Measurements from ENCODE around the gene TAF15.

The TAF15 gene

DNA sequence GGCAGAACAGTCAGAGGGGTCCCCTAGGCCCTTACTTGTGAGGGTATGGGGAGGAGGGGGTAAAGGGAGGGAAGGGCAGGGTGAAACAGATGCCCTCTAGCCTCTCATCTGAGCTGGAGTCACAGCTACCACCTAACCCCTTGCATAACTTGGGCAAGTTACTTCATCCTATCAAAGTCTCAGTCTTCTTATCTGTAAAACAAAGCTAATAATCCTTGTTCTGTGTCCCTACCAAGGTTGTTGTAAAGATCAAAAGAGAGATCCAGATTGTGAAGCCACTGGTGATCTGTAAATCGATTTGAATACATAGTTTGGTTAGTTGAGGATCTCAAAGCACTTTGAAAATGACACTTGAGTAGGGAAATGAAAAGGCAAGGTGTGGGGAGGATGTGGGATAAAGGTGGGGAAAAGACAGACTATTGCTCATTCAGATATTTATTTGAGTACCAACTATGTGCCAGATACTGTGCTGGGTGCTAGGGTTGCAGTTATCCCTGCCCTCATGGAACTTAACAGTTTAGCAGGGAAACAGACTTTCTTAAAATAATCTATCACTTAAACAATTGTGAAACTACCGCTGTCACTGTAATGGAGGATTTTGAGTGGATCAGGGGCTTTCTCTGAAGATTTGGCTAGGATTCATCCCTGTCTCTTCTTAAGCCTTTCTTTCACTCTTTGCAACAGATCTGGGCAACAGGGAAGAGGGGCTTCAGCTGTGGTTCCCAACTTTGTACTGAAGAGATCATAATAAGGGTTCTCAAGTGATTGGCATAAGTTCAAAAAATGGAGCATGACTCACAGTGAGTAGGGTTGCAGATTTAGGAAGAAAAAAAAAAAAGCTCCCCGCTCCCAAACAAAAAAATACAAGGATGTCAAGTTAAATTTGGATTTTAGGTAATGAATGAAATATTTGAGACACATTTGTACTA is 56.4 kb downstream of the TAF15 start:
- no peaks in the 10 kb centered on the region for H3K9me3 ChIP-seq (ENCODE audit: control insufficient read depth in 5 of 5, low read length in 5 of 5)
- no peak overlapping the region for H3K27ac ChIP-seq (ENCODE audit: low read depth, low read length)
- H3K4me3 ChIP-seq (ENCODE audit: low read depth in 1 of 5, low read length in 5 of 5): no peak overlapping the region
- H3K27me3 ChIP-seq (ENCODE audit: control insufficient read depth in 5 of 5, insufficient read depth in 4 of 5, low read length in 5 of 5): no peaks in the 10 kb centered on the region
- peaks cover 0 to 6% (median 0%) of the 10 kb centered on the region in 5 donors for H3K4me1 ChIP-seq (ENCODE audit: control insufficient read depth in 5 of 5, insufficient read depth in 5 of 5, low read length in 5 of 5)
- H3K9ac ChIP-seq (ENCODE audit: low read length in 5 of 5): no peak overlapping the region
- no peaks in the 10 kb centered on the region for H3K36me3 ChIP-seq (ENCODE audit: control insufficient read depth in 5 of 5, insufficient read depth in 5 of 5, low read length in 5 of 5)

DNA sequence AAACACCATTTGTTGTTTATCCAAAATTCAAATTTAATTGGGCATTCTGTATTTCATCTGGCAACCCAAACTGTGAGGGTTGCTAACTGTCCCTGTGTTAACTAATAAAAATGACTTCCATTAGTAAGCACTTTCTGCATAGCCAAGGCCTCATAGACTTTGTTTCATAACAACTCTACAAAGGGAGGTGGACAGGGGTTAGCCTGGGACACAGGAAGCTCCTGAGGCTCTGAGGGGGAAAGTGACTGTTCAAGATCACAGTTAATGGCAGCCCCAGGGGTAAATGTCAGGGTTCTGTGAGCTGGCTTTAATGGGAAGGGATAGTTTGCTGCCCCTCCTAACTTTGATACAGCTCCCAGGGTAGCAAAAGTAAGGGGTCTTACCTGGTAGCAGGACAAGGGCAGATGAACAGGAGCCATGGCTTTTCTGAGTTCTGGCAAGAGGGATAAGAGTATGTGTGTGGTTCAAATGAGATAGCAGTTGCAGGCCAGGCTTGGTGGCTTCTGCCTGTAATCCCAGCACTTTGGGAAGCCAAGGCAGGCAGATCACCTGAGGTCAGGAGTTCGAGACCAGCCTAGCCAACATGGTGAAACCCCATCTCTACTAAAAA is 57.2 kb downstream of the TAF15 start:
- H3K9ac ChIP-seq (ENCODE audit: low read length in 5 of 5): no peak overlapping the region
- no peaks in the 10 kb centered on the region for H3K9me3 ChIP-seq (ENCODE audit: control insufficient read depth in 5 of 5, low read length in 5 of 5)
- no peaks in the 10 kb centered on the region for H3K27me3 ChIP-seq (ENCODE audit: control insufficient read depth in 5 of 5, insufficient read depth in 4 of 5, low read length in 5 of 5)
- H3K36me3 ChIP-seq (ENCODE audit: control insufficient read depth in 5 of 5, insufficient read depth in 5 of 5, low read length in 5 of 5): no peaks in the 10 kb centered on the region
- H3K4me3 ChIP-seq (ENCODE audit: low read depth in 1 of 5, low read length in 5 of 5): no peak overlapping the region
- H3K4me1 ChIP-seq (ENCODE audit: control insufficient read depth in 5 of 5, insufficient read depth in 5 of 5, low read length in 5 of 5): peaks cover 0 to 12% (median 3%) of the 10 kb centered on the region in 5 donors
- no peak overlapping the region for H3K27ac ChIP-seq (ENCODE audit: low read depth, low read length)

DNA sequence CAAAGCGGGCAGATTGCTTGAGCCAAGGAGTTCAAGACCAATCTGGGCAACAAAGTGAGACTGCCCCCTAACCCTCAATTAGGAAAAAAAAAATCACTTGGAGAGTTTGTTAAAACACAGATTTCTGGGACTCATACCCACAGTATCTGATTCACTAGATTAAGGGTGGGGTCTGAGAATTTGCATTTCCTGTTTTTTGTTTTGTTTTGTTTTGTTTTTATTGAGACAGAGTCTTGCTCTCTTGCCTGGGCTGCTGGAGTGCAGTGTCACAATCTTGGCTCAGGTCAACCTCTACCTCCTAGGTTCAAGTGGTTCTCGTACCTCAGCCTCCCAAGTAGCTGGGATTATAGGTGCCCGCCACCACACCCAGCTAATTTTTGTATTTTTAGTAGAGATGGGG is 58.3 kb downstream of the TAF15 start:
- H3K9me3 ChIP-seq (ENCODE audit: control insufficient read depth in 5 of 5, low read length in 5 of 5): no peaks in the 10 kb centered on the region

DNA sequence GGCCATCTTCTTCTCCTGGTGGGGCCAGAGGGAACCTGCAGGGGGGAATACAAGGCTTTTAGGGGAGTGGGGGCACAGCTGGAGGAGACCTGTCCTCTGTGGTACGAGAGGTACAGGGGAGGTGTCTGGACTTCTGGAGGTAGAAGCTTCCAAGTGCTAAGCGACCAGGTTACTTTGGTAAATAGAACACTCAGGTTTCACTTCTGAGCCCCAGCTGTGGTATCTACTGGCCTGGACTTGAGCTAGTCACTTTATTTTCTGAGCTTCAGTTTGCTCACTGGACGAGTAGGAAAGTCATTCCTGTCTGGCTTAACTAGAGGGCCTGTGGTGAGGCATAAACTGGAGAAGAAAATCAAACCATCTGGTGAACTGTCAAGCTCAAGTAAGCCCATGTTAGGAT is 59.5 kb downstream of the TAF15 start, which contains the start of gene HEATR9:
Gene HEATR9 (minus strand): TSS at position 155 of the 400 bp plus-strand sequence. CDS start 149 bp downstream, at position 6.
- H3K36me3 ChIP-seq (ENCODE audit: control insufficient read depth in 5 of 5, insufficient read depth in 5 of 5, low read length in 5 of 5): no peaks in the 10 kb centered on the region

More for the DNA sequence above, 58.3 kb downstream of the TAF15 start:
- Histone ChIP-seq H3K9ac (ENCODE audit: low read length in 5 of 5) (no peak overlapping the region), H3K36me3 (ENCODE audit: control insufficient read depth in 5 of 5, insufficient read depth in 5 of 5, low read length in 5 of 5) (no peaks in the 10 kb centered on the region), H3K4me3 (ENCODE audit: low read depth in 1 of 5, low read length in 5 of 5) (no peak overlapping the region), H3K27me3 (ENCODE audit: control insufficient read depth in 5 of 5, insufficient read depth in 4 of 5, low read length in 5 of 5) (no peaks in the 10 kb centered on the region), H3K4me1 (ENCODE audit: control insufficient read depth in 5 of 5, insufficient read depth in 5 of 5, low read length in 5 of 5) (peaks cover 0 to 13% (median 3%) of the 10 kb centered on the region in 5 donors), H3K27ac (ENCODE audit: low read depth, low read length) (no peak overlapping the region)

DNA sequence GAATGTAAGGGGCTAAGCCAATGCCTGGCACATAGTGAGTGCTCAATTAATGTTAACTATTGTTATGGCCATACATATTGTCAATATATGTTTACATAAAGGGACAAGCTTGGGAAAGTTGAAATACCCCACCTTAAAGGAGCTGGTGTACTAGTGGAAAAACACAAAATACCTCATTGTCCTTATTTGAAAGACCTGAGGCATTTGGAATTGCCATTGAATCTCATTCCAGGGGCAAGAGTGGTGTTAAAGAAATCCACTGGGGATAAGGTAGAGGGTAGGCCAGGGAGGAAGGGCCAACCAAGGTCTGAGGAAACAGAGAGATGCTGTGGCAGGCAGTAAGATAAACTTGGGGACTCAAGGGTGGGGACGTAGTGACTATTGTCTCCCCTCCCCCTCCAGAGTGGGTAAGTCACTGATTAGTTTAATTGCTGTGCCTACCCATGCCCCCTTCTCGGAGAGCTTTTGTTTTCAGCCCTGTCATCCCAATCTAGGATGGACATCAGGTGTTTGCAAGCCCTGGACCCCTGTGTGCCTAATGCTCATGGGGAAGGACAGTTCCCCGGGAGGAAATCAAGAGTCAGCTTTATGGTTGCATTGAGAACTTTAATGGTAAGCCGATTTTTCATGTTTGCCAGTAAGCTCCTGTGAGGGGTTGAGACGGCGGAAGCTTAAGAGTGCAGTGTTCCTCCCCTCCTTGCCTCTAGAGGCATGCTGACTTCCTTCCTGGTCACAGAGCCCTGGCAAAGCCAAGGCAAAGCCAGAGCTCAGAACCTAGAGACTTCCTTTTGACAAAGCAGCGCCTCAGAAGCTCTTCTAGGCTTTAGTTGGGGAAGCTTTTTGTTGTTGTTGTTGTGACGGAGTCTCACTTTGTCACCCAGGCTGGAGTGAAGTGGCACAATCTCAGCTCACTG is 61.9 kb downstream of the TAF15 start:
- no peak overlapping the region for H3K9ac ChIP-seq (ENCODE audit: low read length in 5 of 5)
- peak overlapping the region in 1 of 5 donors; percentile 37 for H3K4me3 ChIP-seq (ENCODE audit: low read depth in 1 of 5, low read length in 5 of 5)

More for the DNA sequence above, 59.5 kb downstream of the TAF15 start, which contains the start of gene HEATR9:
- H3K27ac ChIP-seq (ENCODE audit: low read depth, low read length): no peak within 1 kb of the TSS
- H3K4me3 ChIP-seq (ENCODE audit: low read depth in 1 of 5, low read length in 5 of 5): no peak within 1 kb of the TSS
- H3K9me3 ChIP-seq (ENCODE audit: control insufficient read depth in 5 of 5, low read length in 5 of 5): no peaks in the 10 kb centered on the region
- H3K27me3 ChIP-seq (ENCODE audit: control insufficient read depth in 5 of 5, insufficient read depth in 4 of 5, low read length in 5 of 5): no peaks in the 10 kb centered on the region
- H3K9ac ChIP-seq (ENCODE audit: low read length in 5 of 5): no peak within 1 kb of the TSS
- peaks cover 0 to 13% (median 3%) of the 10 kb centered on the region in 5 donors for H3K4me1 ChIP-seq (ENCODE audit: control insufficient read depth in 5 of 5, insufficient read depth in 5 of 5, low read length in 5 of 5)

DNA sequence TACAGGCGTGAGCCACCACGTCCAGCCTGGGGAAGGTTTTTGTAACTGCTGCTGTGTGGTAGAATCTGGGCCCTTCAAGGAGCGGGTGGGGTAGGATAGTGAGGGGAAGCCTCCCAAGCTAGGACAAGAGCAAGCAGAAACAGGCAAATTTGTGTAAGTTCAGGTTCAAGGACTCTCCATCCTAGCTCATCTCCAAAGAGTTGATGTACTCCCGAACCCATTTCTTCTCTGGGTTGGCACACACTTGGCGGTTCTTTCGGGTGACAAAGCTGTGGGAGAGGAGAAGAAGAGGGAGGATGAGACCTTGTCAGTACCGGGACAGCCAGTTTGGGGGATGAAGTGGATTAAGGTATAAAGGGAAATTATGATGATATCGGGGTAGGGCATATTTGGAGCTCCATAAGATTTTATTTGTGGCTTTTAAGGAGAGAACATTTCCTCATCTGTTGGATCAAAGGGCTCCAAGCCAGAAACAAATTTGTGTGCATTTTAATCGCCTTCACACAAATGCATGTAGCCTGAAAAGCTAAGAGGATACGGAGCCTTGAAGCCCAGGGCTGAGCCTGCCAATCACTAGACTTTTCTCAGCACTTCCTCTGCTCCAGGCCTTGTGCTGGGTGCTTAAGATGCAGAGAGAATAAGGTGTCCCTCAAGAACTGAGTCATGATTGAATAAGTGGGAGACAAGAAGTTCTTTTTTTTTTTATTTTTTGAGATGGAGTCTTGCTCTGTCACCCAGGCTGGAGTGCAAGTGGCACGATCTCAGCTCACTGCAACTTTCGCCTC is 63.1 kb downstream of the TAF15 start:
- Histone ChIP-seq H3K27ac (ENCODE audit: low read depth, low read length) (no peak overlapping the region), H3K36me3 (ENCODE audit: control insufficient read depth in 5 of 5, insufficient read depth in 5 of 5, low read length in 5 of 5) (no peaks in the 10 kb centered on the region), H3K27me3 (ENCODE audit: control insufficient read depth in 5 of 5, insufficient read depth in 4 of 5, low read length in 5 of 5) (no peaks in the 10 kb centered on the region), H3K9me3 (ENCODE audit: control insufficient read depth in 5 of 5, low read length in 5 of 5) (no peaks in the 10 kb centered on the region), H3K4me1 (ENCODE audit: control insufficient read depth in 5 of 5, insufficient read depth in 5 of 5, low read length in 5 of 5) (peaks cover 0 to 23% (median 0%) of the 10 kb centered on the region in 5 donors), H3K9ac (ENCODE audit: low read length in 5 of 5) (no peak overlapping the region), H3K4me3 (ENCODE audit: low read depth in 1 of 5, low read length in 5 of 5) (no peak overlapping the region)

More for the DNA sequence above, 61.9 kb downstream of the TAF15 start:
- Histone ChIP-seq H3K27ac (ENCODE audit: low read depth, low read length) (no peak overlapping the region), H3K36me3 (ENCODE audit: control insufficient read depth in 5 of 5, insufficient read depth in 5 of 5, low read length in 5 of 5) (no peaks in the 10 kb centered on the region), H3K9me3 (ENCODE audit: control insufficient read depth in 5 of 5, low read length in 5 of 5) (no peaks in the 10 kb centered on the region), H3K4me1 (ENCODE audit: control insufficient read depth in 5 of 5, insufficient read depth in 5 of 5, low read length in 5 of 5) (peaks cover 0 to 23% (median 3%) of the 10 kb centered on the region in 5 donors), H3K27me3 (ENCODE audit: control insufficient read depth in 5 of 5, insufficient read depth in 4 of 5, low read length in 5 of 5) (no peaks in the 10 kb centered on the region)

DNA sequence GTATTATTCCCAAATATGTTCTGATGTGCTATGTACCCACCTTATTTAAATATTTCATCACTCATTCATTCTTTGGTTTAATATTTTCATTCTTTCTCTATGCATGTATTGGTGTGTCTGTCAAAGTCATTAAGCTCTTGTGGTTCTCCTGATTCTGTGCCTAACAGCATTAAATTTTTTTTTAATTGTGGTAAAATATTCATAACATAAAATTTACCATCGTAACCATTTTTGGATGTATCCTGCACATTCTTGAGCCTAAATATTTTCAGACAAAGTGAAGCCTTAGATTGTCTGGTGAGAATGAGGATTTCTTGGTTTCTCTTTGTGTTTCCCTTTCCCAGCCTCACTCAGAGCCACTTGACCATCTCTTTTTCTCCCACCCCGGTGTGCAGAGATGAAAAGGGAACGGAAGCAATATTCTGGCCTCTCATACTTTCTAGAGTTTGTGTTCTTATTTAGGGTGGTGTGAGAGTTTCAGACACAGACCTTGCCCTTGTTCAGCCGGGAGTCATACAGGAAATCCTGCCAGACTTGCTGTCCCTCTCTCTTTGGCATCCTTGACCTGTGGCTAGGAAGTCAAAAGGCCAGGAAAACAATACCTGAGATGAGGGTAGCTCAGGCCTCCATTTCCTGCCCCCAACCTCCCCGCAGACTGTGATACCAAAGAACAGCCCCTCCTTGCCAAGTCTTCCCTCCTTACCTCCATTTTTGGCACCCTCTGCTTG is 66.0 kb downstream of the TAF15 start:
- Histone ChIP-seq H3K27me3 (ENCODE audit: control insufficient read depth in 5 of 5, insufficient read depth in 4 of 5, low read length in 5 of 5) (no peaks in the 10 kb centered on the region), H3K4me3 (ENCODE audit: low read depth in 1 of 5, low read length in 5 of 5) (no peak overlapping the region), H3K4me1 (ENCODE audit: control insufficient read depth in 5 of 5, insufficient read depth in 5 of 5, low read length in 5 of 5) (peaks cover 0 to 27% (median 0%) of the 10 kb centered on the region in 5 donors), H3K9me3 (ENCODE audit: control insufficient read depth in 5 of 5, low read length in 5 of 5) (no peaks in the 10 kb centered on the region), H3K9ac (ENCODE audit: low read length in 5 of 5) (no peak overlapping the region), H3K36me3 (ENCODE audit: control insufficient read depth in 5 of 5, insufficient read depth in 5 of 5, low read length in 5 of 5) (no peaks in the 10 kb centered on the region), H3K27ac (ENCODE audit: low read depth, low read length) (no peak overlapping the region)

DNA sequence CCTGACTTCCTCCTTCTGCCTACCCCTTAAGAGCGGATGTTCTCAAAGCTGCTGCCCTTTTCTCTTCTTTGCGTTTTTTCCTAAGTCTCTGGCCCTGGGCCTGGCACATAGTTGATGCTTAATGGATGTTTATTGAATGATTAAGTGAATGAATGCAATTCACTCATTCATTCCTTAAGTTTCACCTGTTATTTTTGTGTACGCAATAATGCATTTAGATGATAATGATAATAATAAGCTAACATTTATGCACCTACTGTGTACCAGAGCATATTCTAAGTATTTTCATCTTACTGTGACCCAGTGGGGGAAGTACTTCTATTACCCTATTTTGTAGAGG is 66.5 kb downstream of the TAF15 start:
- H3K4me3 ChIP-seq (ENCODE audit: low read depth in 1 of 5, low read length in 5 of 5): no peak overlapping the region
- H3K36me3 ChIP-seq (ENCODE audit: control insufficient read depth in 5 of 5, insufficient read depth in 5 of 5, low read length in 5 of 5): no peaks in the 10 kb centered on the region
- H3K4me1 ChIP-seq (ENCODE audit: control insufficient read depth in 5 of 5, insufficient read depth in 5 of 5, low read length in 5 of 5): peaks cover 0 to 31% (median 0%) of the 10 kb centered on the region in 5 donors
- H3K27me3 ChIP-seq (ENCODE audit: control insufficient read depth in 5 of 5, insufficient read depth in 4 of 5, low read length in 5 of 5): no peaks in the 10 kb centered on the region
- no peak overlapping the region for H3K9ac ChIP-seq (ENCODE audit: low read length in 5 of 5)
- H3K9me3 ChIP-seq (ENCODE audit: control insufficient read depth in 5 of 5, low read length in 5 of 5): no peaks in the 10 kb centered on the region
- no peak overlapping the region for H3K27ac ChIP-seq (ENCODE audit: low read depth, low read length)

DNA sequence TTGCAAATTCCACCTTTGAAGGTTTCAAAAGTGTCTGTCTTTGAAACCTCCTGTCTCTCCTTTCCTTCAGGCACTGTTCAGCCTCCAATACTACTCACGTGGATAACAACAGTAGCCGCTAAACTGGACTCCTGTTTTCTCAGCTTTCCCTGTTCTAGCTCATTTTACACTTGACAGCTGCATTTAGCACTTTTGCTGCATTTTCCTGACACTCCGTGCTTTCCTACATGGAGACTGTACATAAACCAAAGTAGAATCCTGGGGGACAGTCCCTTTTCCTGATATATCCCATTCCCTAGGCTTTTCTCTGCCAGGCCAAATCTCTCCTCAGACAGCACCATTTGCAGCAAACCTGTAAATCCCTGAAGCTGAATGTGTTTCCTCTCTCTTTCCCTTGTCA is 67.2 kb downstream of the TAF15 start:
- H3K4me3 ChIP-seq (ENCODE audit: low read depth in 1 of 5, low read length in 5 of 5): no peak overlapping the region
- no peaks in the 10 kb centered on the region for H3K27me3 ChIP-seq (ENCODE audit: control insufficient read depth in 5 of 5, insufficient read depth in 4 of 5, low read length in 5 of 5)
- H3K9ac ChIP-seq (ENCODE audit: low read length in 5 of 5): no peak overlapping the region
- H3K36me3 ChIP-seq (ENCODE audit: control insufficient read depth in 5 of 5, insufficient read depth in 5 of 5, low read length in 5 of 5): no peaks in the 10 kb centered on the region
- H3K4me1 ChIP-seq (ENCODE audit: control insufficient read depth in 5 of 5, insufficient read depth in 5 of 5, low read length in 5 of 5): peaks cover 0 to 24% (median 0%) of the 10 kb centered on the region in 5 donors
- no peak overlapping the region for H3K27ac ChIP-seq (ENCODE audit: low read depth, low read length)
- H3K9me3 ChIP-seq (ENCODE audit: control insufficient read depth in 5 of 5, low read length in 5 of 5): no peaks in the 10 kb centered on the region

Data from subcutaneous abdominal adipose tissue (tissue), 5 donors.